K562 (cell line): ENCODE data around the gene PTPN1.

ENCODE experiments used
- CBX8 ChIP-seq: fragments of 200-600 bp; sonication (generic); IDR thresholded peaks from 2 replicates; pipeline ENCODE4 v1.6.1; 2012; ENCODE audit warnings: borderline replicate concordance, mixed run types, low read depth, mild to moderate bottlenecking, moderate library complexity, mixed read lengths, low read length, control low read depth, inconsistent platforms; ENCODE audit not compliant: poor library complexity, severe bottlenecking; ENCODE audit errors: extremely low read depth
- GABPA ChIP-seq: fragments of 200-800 bp; sonication (Bioruptor generic); conservative IDR thresholded peaks from 2 replicates; pipeline ENCODE4 v1.6.1; 2016; ENCODE audit warnings: low read depth, missing genetic modification characterization, missing compliant biosample characterization
- IRF2 ChIP-seq: sonication (generic); formaldehyde crosslinking; IDR thresholded peaks from 2 replicates; pipeline ENCODE4 v1.8.1; 2022; ENCODE audit warnings: mild to moderate bottlenecking, missing genetic modification reagents
- JUNB ChIP-seq: fragments of 450-650 bp; formaldehyde crosslinking; conservative IDR thresholded peaks from 2 replicates; pipeline ENCODE4 v1.4.0; 2020; ENCODE audit warnings: mild to moderate bottlenecking
- ZNF263 ChIP-seq: sonication (generic); formaldehyde crosslinking; IDR thresholded peaks from 2 replicates; pipeline ENCODE4 v1.8.0; 2022; ENCODE audit warnings: mild to moderate bottlenecking, missing genetic modification reagents, borderline replicate concordance
- TF ChIP-seq, protein P1 (sequence below), 3 experiments: IDR thresholded peaks in 2 of 3; conservative IDR thresholded peaks in 1 of 3; 2 replicates each; pipeline ENCODE4 v1.5.1; 2011 to 2012; ENCODE audit warnings: low read length in 3 of 3, mild to moderate bottlenecking in 3 of 3, control low read depth in 2 of 3, improper control_type of control experiment in 1 of 3, inconsistent platforms in 1 of 3, low read depth in 1 of 3, mixed read lengths in 1 of 3, moderate library complexity in 1 of 3; ENCODE audit not compliant: insufficient read depth in 2 of 3
- TF ChIP-seq, protein P2 (sequence below): fragments of 250-450 bp; sonication (Bioruptor Pico); IDR thresholded peaks from 2 replicates; pipeline ENCODE4 v1.5.0; 2021
- TF ChIP-seq, protein P3 (sequence below): fragments of 250-450 bp; sonication (Bioruptor Pico); IDR thresholded peaks from 2 replicates; pipeline ENCODE4 v1.4.0; 2020; ENCODE audit warnings: mild to moderate bottlenecking, moderate library complexity
- TF ChIP-seq, protein P4 (sequence below), 2 experiments: fragments of 450-650 bp; formaldehyde crosslinking in 1 of 2; IDR thresholded peaks; 2 replicates each; pipeline versions ENCODE4 v1.4.0 to v1.6.1; 2014 to 2020; ENCODE audit warnings: mild to moderate bottlenecking in 2 of 2, borderline replicate concordance in 1 of 2, low read depth in 1 of 2
- TF ChIP-seq, protein P5 (sequence below): fragments of 450-650 bp; IDR thresholded peaks from 2 replicates; pipeline ENCODE4 v1.6.1; 2017; ENCODE audit warnings: mild to moderate bottlenecking, moderate library complexity

DNA sequence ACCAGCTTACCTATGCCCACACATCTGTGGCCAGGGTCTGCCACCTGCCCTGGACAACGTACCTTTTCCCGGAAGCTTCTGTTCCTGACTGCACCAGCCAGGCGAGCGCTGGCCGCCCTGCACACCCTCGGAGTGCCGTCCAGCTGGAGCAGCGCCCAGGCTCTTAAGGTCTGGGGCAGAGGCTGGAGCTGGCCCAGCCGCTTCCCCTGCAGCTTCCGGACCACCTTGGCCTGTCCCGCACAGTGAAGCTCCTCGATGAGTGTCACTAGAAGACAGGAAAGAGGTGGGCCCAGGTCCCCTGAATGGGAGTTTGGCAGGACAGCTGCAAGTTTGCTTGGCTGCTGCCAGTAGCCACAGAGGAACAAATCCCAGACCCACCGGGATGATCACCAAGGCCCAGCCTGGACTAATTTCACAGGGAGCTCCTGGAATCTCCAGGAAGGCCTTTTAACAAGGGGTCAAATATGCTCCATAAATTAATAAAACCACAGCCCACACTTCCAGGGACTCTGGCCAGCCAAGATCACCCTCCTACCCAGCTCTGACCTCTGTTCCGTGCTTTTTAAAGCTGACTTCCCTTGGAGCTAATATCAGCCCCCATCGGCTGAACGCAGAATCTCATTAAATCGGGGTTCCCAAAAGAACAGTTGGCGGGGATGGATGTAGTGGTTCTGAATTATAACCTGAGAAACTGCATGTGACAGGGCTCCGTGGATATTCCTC, 82.3 kb downstream of the PTPN1 start:
- TF ChIP-seq ZNF263 (CRISPR knock-in tag) (no peak), IRF2 (no peak), CBX8 (no peak), GABPA (tag) (no peak), JUNB (CRISPR knock-in tag) (no peak)
- TF ChIP-seq, protein P1, sequence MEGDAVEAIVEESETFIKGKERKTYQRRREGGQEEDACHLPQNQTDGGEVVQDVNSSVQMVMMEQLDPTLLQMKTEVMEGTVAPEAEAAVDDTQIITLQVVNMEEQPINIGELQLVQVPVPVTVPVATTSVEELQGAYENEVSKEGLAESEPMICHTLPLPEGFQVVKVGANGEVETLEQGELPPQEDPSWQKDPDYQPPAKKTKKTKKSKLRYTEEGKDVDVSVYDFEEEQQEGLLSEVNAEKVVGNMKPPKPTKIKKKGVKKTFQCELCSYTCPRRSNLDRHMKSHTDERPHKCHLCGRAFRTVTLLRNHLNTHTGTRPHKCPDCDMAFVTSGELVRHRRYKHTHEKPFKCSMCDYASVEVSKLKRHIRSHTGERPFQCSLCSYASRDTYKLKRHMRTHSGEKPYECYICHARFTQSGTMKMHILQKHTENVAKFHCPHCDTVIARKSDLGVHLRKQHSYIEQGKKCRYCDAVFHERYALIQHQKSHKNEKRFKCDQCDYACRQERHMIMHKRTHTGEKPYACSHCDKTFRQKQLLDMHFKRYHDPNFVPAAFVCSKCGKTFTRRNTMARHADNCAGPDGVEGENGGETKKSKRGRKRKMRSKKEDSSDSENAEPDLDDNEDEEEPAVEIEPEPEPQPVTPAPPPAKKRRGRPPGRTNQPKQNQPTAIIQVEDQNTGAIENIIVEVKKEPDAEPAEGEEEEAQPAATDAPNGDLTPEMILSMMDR (IDR thresholded peaks at IDR 0.05 in 2 of 3, conservative IDR thresholded peaks at IDR 0.05 in 1 of 3; ENCODE audit: insufficient read depth in 2 of 3, low read depth in 1 of 3, low read length in 3 of 3) = no peak
- TF ChIP-seq, protein P2, sequence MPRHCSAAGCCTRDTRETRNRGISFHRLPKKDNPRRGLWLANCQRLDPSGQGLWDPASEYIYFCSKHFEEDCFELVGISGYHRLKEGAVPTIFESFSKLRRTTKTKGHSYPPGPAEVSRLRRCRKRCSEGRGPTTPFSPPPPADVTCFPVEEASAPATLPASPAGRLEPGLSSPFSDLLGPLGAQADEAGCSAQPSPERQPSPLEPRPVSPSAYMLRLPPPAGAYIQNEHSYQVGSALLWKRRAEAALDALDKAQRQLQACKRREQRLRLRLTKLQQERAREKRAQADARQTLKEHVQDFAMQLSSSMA = no peak
- TF ChIP-seq, protein P3, sequence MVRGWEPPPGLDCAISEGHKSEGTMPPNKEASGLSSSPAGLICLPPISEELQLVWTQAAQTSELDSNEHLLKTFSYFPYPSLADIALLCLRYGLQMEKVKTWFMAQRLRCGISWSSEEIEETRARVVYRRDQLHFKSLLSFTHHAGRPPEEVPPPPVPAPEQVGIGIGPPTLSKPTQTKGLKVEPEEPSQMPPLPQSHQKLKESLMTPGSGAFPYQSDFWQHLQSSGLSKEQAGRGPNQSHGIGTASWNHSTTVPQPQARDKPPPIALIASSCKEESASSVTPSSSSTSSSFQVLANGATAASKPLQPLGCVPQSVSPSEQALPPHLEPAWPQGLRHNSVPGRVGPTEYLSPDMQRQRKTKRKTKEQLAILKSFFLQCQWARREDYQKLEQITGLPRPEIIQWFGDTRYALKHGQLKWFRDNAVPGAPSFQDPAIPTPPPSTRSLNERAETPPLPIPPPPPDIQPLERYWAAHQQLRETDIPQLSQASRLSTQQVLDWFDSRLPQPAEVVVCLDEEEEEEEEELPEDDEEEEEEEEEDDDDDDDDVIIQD (CRISPR knock-in tag) = no peak
- TF ChIP-seq, protein P4, sequence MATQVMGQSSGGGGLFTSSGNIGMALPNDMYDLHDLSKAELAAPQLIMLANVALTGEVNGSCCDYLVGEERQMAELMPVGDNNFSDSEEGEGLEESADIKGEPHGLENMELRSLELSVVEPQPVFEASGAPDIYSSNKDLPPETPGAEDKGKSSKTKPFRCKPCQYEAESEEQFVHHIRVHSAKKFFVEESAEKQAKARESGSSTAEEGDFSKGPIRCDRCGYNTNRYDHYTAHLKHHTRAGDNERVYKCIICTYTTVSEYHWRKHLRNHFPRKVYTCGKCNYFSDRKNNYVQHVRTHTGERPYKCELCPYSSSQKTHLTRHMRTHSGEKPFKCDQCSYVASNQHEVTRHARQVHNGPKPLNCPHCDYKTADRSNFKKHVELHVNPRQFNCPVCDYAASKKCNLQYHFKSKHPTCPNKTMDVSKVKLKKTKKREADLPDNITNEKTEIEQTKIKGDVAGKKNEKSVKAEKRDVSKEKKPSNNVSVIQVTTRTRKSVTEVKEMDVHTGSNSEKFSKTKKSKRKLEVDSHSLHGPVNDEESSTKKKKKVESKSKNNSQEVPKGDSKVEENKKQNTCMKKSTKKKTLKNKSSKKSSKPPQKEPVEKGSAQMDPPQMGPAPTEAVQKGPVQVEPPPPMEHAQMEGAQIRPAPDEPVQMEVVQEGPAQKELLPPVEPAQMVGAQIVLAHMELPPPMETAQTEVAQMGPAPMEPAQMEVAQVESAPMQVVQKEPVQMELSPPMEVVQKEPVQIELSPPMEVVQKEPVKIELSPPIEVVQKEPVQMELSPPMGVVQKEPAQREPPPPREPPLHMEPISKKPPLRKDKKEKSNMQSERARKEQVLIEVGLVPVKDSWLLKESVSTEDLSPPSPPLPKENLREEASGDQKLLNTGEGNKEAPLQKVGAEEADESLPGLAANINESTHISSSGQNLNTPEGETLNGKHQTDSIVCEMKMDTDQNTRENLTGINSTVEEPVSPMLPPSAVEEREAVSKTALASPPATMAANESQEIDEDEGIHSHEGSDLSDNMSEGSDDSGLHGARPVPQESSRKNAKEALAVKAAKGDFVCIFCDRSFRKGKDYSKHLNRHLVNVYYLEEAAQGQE (IDR thresholded peaks at IDR 0.05; ENCODE audit: borderline replicate concordance) = no peak
- TF ChIP-seq, protein P4 (CRISPR knock-in tag; IDR thresholded peaks at IDR 0.05; ENCODE audit: low read depth) = no peak
- TF ChIP-seq, protein P5, sequence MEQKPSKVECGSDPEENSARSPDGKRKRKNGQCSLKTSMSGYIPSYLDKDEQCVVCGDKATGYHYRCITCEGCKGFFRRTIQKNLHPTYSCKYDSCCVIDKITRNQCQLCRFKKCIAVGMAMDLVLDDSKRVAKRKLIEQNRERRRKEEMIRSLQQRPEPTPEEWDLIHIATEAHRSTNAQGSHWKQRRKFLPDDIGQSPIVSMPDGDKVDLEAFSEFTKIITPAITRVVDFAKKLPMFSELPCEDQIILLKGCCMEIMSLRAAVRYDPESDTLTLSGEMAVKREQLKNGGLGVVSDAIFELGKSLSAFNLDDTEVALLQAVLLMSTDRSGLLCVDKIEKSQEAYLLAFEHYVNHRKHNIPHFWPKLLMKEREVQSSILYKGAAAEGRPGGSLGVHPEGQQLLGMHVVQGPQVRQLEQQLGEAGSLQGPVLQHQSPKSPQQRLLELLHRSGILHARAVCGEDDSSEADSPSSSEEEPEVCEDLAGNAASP = no peak
